C4-2B (cell line): ENCODE results near the gene PAN3.
"Not testable (repeated sequence)": the region's sequence is repeated elsewhere in the genome, so short reads cannot be mapped to it uniquely, and the experiment has no call there.

Source experiments
- CTCF ChIP-seq: fragments of 450-650 bp; conservative IDR thresholded peaks from 2 replicates; pipeline ENCODE4 v1.5.1; 2017; ENCODE audit warnings: mild to moderate bottlenecking
- ZFX ChIP-seq: fragments of 450-650 bp; IDR thresholded peaks from 2 replicates; pipeline ENCODE4 v1.6.1; 2017

DNA sequence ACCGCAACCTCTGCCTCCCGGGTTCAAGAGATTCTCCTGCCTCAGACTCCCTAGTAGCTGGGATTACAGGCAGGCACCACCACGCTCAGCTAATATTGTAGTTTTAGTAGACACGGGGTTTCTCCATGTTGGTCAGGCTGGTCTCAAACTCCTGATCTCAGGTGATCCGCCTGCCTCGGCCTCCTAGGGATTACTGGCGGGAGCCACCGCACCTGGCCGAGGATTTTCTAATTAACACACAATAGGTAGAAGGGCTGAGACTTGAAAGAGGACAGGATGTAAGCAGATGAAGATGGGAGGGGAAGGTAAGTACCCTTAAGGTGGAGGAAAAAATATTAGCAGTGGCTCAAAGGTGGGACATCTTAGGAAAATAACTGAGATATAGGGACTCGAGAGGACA, 3.2 kb downstream of the PAN3 start:
- TF ChIP-seq CTCF, ZFX: not testable (repeated sequence)
